CD4-positive, alpha-beta T cell (primary cell): ENCODE results near the gene RER1. TPM values are rescaled to one million over a fixed set of nuclear protein-coding genes. Genes with fewer than 3 reads are reported as not detected.
A peak's percentile ranks its signal among the peaks of the same experiment; 100 is the strongest.

Experiments used
- ATAC-seq: fragments of 200-7000 bp; cut with Tn5 transposase; one replicate; pipeline ENCODE4 v1.10.0; 2022; ENCODE audit warnings: mild to moderate bottlenecking; ENCODE audit not compliant: poor library complexity
- CTCF ChIA-PET: fragments of 350-600 bp; sonication (Branson Sonifier 250); formaldehyde crosslinking; loops from one replicate; lab custom pipeline; 2021; ENCODE audit warnings: antibody characterized with exemption, inconsistent platforms; lab: Charles Lee
- POLR2A ChIA-PET: fragments of 350-600 bp; sonication (Branson Sonifier 250); formaldehyde crosslinking; loops from one replicate; lab custom pipeline; 2021; ENCODE audit warnings: antibody characterized with exemption, inconsistent platforms; lab: Charles Lee
- DNase-seq, 14 experiments: peaks; one replicate each; pipeline ENCODE4 v3.0.0-alpha.2; 2013 to 2020; ENCODE audit warnings: mixed read lengths in 2 of 14
- H3K27ac ChIP-seq, 2 donors: one replicate each; pipeline versions ENCODE4 v1.5.1 to v1.7.0; 2013; ENCODE audit warnings: low read length in 2 of 2, low read depth in 1 of 2, mild to moderate bottlenecking in 1 of 2
- H3K27me3 ChIP-seq, 2 experiments: 1 replicate in 1 of 2; 2 replicates in 1 of 2; pipeline versions ENCODE4 v1.6.1 to v1.7.0; 2013; ENCODE audit warnings: low read length in 2 of 2, control low read depth in 1 of 2, mild to moderate bottlenecking in 1 of 2, moderate library complexity in 1 of 2; ENCODE audit not compliant: insufficient read depth in 2 of 2, control insufficient read depth in 1 of 2
- H3K36me3 ChIP-seq: one replicate; pipeline ENCODE4 v1.6.1; 2013; ENCODE audit warnings: low read length, control low read depth; ENCODE audit not compliant: insufficient read depth
- H3K4me1 ChIP-seq: one replicate; pipeline ENCODE4 v1.6.1; 2013; ENCODE audit warnings: low read length, control low read depth; ENCODE audit not compliant: insufficient read depth
- H3K4me3 ChIP-seq: one replicate; pipeline ENCODE4 v1.5.1; 2013; ENCODE audit warnings: mild to moderate bottlenecking, low read length, moderate library complexity
- H3K9me3 ChIP-seq, 2 experiments: 1 replicate in 1 of 2; 2 replicates in 1 of 2; pipeline versions ENCODE4 v1.6.1 to v1.7.0; 2013; ENCODE audit warnings: low read length in 2 of 2, mild to moderate bottlenecking in 2 of 2, control low read depth in 1 of 2, moderate library complexity in 1 of 2; ENCODE audit not compliant: control insufficient read depth in 1 of 2, insufficient read depth in 1 of 2
- H3K27ac Mint-ChIP-seq: one replicate; pipeline ENCODE4 v1.8.0; 2020; ENCODE audit warnings: mixed read lengths
- H3K27me3 Mint-ChIP-seq: one replicate; pipeline ENCODE4 v1.8.0; 2021; ENCODE audit warnings: mixed read lengths
- H3K36me3 Mint-ChIP-seq: one replicate; pipeline ENCODE4 v1.8.0; 2021; ENCODE audit warnings: low read depth, mixed read lengths
- H3K4me1 Mint-ChIP-seq: one replicate; pipeline ENCODE4 v1.8.0; 2021; ENCODE audit warnings: low read depth, mixed read lengths
- H3K4me3 Mint-ChIP-seq: one replicate; pipeline ENCODE4 v1.8.0; 2020; ENCODE audit warnings: mild to moderate bottlenecking, mixed read lengths
- H3K9me3 Mint-ChIP-seq: one replicate; pipeline ENCODE4 v1.8.0; 2020; ENCODE audit warnings: mixed read lengths
- CTCF ChIP-seq: fragments of 200-600 bp; IDR thresholded peaks from one replicate; pipeline ENCODE4 v1.8.0; 2022; ENCODE audit warnings: antibody characterized with exemption, mild to moderate bottlenecking
- intact Hi-C, 2 experiments: fragments of 100-400 bp; cut with DNase I in 1 of 2; cut with micrococcal nuclease in 1 of 2; formaldehyde crosslinking; loops; one replicate each; pipeline versions ENCODE4 v1.15.1 to v1.9.0; 2023 to 2025; cut with DNase I, micrococcal nuclease
- total RNA-seq, 174 experiments: library from RNA in 2 of 174; stranded (reverse) in 2 of 174; gene quantifications; one replicate each; pipeline ENCODE4 v1.2.3 and lab custom pipeline; 2021 to 2026

The RER1 gene
- total RNA-seq, 2 experiments from 2014 or later, result 57.9 to 60.7 TPM

DNA sequence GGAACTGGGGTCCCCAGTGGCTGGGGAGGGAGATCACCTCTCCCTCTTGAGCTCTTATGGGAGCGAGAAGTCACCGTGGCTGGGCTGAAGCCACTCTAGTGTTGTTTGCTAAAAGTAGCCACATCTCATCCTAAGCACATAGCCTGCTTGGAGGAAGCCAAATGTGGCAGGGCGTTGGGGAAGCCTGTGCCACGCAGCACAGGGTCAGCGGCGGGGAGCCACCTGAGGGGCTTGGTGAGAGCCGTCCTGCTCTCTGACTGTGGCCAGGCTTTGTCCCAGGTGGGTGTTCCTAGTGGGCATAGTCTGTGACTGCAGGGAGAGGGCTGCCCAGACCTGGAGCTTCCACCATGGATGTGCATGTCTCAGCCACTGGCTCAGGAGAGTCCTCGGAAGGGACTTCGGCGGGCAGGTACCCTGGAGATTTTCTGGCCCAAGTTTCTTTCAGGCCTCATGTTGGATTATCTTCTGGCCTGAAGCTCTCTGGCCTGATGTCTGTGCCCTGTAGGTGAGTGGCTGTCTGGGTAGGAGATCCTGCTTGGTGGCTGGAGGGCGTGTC is 39.2 kb upstream of the RER1 start:
- Histone ChIP-seq H3K36me3 (no peaks in the 10 kb centered on the region), H3K27me3 (no peaks in the 10 kb centered on the region), H3K4me1 (no peaks in the 10 kb centered on the region), H3K4me3 (no peak overlapping the region), H3K9me3 (no peaks in the 10 kb centered on the region), H3K27ac (no peak overlapping the region)
- DNase-seq (peak in 1 of 14 experiments; percentile 1), ATAC-seq (no peak)
- ChIA-PET CTCF (no interaction called here), POLR2A (no interaction called here)
- Mint-ChIP-seq H3K27me3 (no peaks in the 10 kb centered on the region), H3K27ac (no peak overlapping the region), H3K4me3 (no peak overlapping the region), H3K9me3 (no peaks in the 10 kb centered on the region), H3K36me3 (no peaks in the 10 kb centered on the region), H3K4me1 (no peaks in the 10 kb centered on the region)
- no peak for TF ChIP-seq CTCF
- intact Hi-C loops, result no loop called here

- TF ChIP-seq CTCF, result no peak
- Histone ChIP-seq H3K36me3 (no peaks in the 10 kb centered on the region), H3K4me3 (no peak overlapping the region), H3K4me1 (no peaks in the 10 kb centered on the region), H3K9me3 (no peaks in the 10 kb centered on the region), H3K27ac (no peak overlapping the region), H3K27me3 (no peaks in the 10 kb centered on the region)
- Mint-ChIP-seq H3K27ac (no peak overlapping the region), H3K4me3 (no peak overlapping the region), H3K9me3 (no peaks in the 10 kb centered on the region), H3K36me3 (no peaks in the 10 kb centered on the region), H3K27me3 (no peaks in the 10 kb centered on the region), H3K4me1 (no peaks in the 10 kb centered on the region)
- CTCF ChIA-PET, result no interaction called here
- intact Hi-C loops, result no loop called here
- peak in 1 of 14 experiments; percentile 2 for DNase-seq
- ATAC-seq, result no peak
- POLR2A ChIA-PET, result no interaction called here
These were observed 38.6 kb upstream of the RER1 start for GRCh38 chr1:2352897-2353550.

DNA sequence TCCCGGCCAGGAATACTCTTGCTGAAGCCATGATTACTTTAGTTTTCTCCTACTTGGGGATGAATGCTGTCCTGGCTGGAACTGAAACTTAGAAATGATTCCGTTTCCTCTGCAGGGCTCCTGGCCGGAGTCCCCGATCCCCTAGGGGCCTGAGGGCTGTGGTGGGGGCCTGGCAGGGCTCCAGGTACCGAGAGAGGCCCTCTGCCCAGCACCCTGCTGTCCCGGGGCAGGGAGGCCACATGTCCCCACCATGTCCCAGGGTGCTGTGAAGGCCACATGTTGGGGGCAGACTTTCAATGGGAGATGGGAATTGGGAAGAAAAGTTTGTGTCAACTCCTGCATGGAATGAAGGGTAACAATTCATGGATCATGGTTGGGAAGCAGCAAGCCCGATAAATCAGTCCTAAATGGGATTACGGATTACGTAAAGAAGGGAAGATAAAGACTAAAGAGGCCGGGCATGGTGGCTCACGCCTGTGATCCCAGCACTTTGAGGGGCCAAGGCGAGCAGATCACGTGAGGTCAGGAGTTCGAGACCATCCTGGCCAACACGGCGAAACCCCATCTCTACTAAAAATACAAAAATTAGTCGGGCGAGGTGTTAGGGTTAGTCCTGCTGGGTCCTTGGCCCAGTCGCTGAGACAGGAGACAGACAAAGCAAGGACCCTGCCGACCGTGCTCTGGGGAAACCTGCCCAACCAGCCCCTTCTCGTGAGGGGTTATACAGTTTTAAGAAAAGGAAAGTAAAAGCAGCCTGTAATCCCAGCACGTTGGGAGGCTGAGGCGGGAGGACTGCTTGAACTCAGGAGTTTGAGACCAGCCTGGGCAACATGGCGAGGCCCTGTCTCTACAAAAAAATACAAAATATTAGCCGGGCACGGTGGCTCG is 37.8 kb upstream of the RER1 start:
- Histone ChIP-seq H3K4me3 (no peak overlapping the region), H3K27ac (no peak overlapping the region), H3K36me3 (no peaks in the 10 kb centered on the region), H3K9me3 (no peaks in the 10 kb centered on the region), H3K4me1 (no peaks in the 10 kb centered on the region), H3K27me3 (no peaks in the 10 kb centered on the region)
- intact Hi-C loops, result no loop called here
- H3K4me1 Mint-ChIP-seq, result no peaks in the 10 kb centered on the region
- ChIA-PET CTCF (no interaction called here), POLR2A (no interaction called here)
- ATAC-seq (no peak), DNase-seq (peak in 1 of 14 experiments; percentile 1)
- no peaks in the 10 kb centered on the region for H3K36me3 Mint-ChIP-seq
- H3K4me3 Mint-ChIP-seq, result no peak overlapping the region
- no peak overlapping the region for H3K27ac Mint-ChIP-seq
- H3K27me3 Mint-ChIP-seq, result no peaks in the 10 kb centered on the region
- no peaks in the 10 kb centered on the region for H3K9me3 Mint-ChIP-seq
- TF ChIP-seq CTCF, result no peak
